Omental fat pad (tissue), 4 donors: ENCODE data around the gene ANKRD44. TPM values are rescaled to one million over a fixed set of nuclear protein-coding genes. Genes with fewer than 3 reads are reported as not detected.

Source experiments
- ATAC-seq: fragments of 150-250 bp; one replicate; pipeline ENCODE4 v1.9.1; 2016; ENCODE audit warnings: mild to moderate bottlenecking, moderate library complexity; ENCODE audit not compliant: low FRiP score
- DNase-seq: peaks from one replicate; pipeline ENCODE4 v3.0.0-alpha.2; 2019; ENCODE audit warnings: low spot score
- total RNA-seq, 4 donors: library from RNA; depleted of rRNA; stranded (reverse); fragments of >200 nt; gene quantifications; one replicate each; pipeline ENCODE4 v1.1.0, GENCODE V29; 2016
- TF ChIP-seq, protein P1 (sequence below), 3 donors: fragments of 450-650 bp; IDR thresholded peaks; one replicate each; pipeline ENCODE4 v1.5.1; 2016 to 2017; ENCODE audit warnings: antibody characterized with exemption in 3 of 3, mild to moderate bottlenecking in 3 of 3, moderate library complexity in 2 of 3

ANKRD44 gene
- total RNA-seq, 4 donors from 2014 or later = 18.4 to 56.3 (median 30.1) TPM

DNA sequence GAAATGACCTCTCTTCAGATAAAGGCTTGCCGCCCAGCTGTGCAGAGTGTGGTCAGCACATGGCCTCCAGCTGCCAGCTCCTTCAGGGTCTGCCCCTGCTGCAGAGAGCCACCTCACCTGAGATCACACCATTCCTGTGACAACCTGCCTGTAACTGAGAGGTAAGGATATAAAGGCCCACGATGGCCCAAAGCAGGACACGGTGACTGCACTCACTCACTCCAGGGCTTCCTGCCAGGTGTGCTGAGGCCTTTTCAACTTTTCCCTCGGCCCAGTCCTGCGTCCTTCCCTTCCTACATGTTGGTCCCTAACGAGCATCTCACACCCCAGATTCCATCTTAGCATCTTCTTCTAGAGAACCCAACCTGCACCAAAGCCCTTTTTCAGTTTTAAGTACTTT, 36.2 kb downstream of the ANKRD44 start:
- no peak for ATAC-seq
- DNase-seq = no peak

DNA sequence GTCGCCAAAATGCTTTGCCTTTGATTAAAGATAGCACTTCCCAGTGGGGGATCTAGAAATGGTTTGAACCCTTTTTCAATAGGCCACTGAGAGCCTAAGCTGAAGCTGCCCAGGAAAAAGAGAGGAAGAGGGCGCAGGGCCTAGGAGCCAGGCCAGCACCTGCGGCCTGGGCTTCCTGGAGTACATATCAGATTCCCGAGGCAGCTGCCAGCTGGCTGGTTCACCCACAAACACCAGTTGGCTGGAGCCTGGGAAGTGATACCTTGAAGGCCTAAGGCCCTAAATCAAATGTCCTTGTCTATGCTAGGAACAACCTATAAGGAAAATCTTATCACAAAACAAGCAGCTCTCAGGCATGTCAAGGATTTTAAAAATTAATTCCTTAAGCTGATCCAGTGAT, 37.1 kb downstream of the ANKRD44 start:
- TF ChIP-seq, protein P1, sequence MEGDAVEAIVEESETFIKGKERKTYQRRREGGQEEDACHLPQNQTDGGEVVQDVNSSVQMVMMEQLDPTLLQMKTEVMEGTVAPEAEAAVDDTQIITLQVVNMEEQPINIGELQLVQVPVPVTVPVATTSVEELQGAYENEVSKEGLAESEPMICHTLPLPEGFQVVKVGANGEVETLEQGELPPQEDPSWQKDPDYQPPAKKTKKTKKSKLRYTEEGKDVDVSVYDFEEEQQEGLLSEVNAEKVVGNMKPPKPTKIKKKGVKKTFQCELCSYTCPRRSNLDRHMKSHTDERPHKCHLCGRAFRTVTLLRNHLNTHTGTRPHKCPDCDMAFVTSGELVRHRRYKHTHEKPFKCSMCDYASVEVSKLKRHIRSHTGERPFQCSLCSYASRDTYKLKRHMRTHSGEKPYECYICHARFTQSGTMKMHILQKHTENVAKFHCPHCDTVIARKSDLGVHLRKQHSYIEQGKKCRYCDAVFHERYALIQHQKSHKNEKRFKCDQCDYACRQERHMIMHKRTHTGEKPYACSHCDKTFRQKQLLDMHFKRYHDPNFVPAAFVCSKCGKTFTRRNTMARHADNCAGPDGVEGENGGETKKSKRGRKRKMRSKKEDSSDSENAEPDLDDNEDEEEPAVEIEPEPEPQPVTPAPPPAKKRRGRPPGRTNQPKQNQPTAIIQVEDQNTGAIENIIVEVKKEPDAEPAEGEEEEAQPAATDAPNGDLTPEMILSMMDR (IDR thresholded peaks at IDR 0.05) = no peak
- DNase-seq (no peak), ATAC-seq (peak; percentile 36)

More for the DNA sequence above, 36.2 kb downstream of the ANKRD44 start:
- TF ChIP-seq, protein P1 (IDR thresholded peaks at IDR 0.05) = no peak

DNA sequence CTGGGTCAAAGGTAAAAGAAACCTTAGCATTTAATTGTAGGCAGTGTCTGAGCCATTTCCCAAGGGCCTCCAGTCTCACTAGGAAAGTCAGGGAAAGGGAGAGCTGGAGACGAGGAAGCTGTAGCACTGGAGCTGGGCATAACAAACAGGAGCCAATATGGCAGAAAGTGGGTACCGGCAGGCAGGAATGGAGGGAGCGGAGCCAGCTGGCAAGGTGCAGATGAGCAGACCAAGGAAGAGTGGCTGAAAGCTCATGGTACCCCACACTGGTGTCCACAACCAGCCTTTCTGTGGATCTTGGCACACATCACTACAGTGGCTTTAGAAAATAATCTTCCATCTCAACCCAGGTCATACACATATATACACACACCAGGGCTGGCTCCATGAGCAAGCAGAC, 40.0 kb downstream of the ANKRD44 start:
- TF ChIP-seq, protein P1 (IDR thresholded peaks at IDR 0.05) = no peak
- no peak for DNase-seq
- ATAC-seq = no peak

GRCh38 chr2:197269815-197270214, 40.8 kb downstream of the ANKRD44 start:
- DNase-seq = no peak
- TF ChIP-seq, protein P1 (IDR thresholded peaks at IDR 0.05) = no peak
- ATAC-seq = no peak

- no peak for ATAC-seq
- no peak for DNase-seq
- TF ChIP-seq, protein P1 (IDR thresholded peaks at IDR 0.05) = no peak
These were observed 41.6 kb downstream of the ANKRD44 start for GRCh38 chr2:197268786-197269584.

- TF ChIP-seq, protein P1 (IDR thresholded peaks at IDR 0.05) = no peak
- ATAC-seq (no peak), DNase-seq (no peak)
These were observed 44.1 kb downstream of the ANKRD44 start for GRCh38 chr2:197266477-197266876.

DNA sequence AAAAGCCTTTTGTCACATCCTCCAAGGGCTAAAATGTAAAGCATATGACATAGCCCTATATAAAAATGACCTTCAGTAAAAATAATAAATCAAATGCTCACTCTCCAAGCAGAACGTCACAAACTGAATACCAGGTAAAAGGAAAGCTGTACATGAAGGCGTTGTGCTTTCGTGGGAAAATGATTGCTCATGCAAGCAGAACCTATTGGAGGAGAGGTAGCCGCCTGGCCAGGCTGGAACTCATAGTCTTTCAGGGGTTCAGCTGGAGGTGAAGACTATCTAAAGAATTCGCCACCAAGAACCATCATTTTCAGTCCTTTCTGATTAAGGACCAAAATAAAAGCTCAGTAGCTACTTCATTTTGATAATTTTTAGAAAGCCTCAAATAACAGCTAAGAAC, 44.7 kb downstream of the ANKRD44 start:
- TF ChIP-seq, protein P1 (IDR thresholded peaks at IDR 0.05) = no peak
- no peak for DNase-seq

More for the DNA sequence above, 44.7 kb downstream of the ANKRD44 start:
- no peak for ATAC-seq
